ENCODE measurements around the gene GPATCH4.

The GPATCH4 gene

DNA sequence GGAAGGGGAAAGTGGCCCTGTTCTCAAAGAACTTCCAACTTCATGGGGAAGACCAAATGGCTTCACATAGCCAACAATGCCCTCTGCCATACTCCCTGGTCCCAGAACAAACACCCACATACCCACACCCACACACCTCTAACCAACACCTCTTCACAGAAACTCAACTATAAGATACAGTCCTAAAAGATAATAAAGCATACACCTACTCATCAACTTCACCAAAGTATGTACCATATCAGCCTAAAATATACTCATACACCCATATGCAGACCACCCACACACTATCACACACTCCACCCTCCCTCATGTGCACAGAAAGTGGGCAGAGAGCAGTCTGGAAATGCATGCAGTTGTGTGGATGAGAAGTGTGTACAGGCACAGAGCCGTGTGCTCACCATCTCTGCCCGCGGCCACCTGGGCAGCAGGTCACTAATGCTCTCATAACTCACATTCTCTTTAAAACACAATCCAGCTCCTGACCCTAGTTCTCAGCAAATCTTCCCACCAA lies 56.6 kb downstream of the GPATCH4 start:
- DNase-seq: no peak

Data from RPMI8226 (cell line).